ENCODE measurements around the gene DMRTC2. TPM values are rescaled to one million over a fixed set of nuclear protein-coding genes. Genes with fewer than 3 reads are reported as not detected.

DMRTC2 gene
- total and polyA plus RNA-seq, 3 donors from 2014 or later: 23.1 to 71.0 (median 55.3) TPM

- WGBS, 2 donors: 2% methylated on average over 17 to 52 of the region's 80 CpGs
- intact Hi-C loops (cut with DNase I; ENCODE audit: low total_unique reads): no loop called here
- H3K27ac ChIP-seq: peak within 1 kb of the TSS; percentile 48 to 75
- H3K27me3 ChIP-seq: no peaks in the 10 kb centered on the region
- no peaks in the 10 kb centered on the region for H3K36me3 ChIP-seq (ENCODE audit: low read depth, missing control alignments)
- TF ChIP-seq POLR2A (IDR thresholded peaks at IDR 0.05) (no peak), CTCF (IDR thresholded peaks at IDR 0.05) (no peak)
- peak; percentile 36 for DNase-seq
- H3K9me3 ChIP-seq: no peaks in the 10 kb centered on the region
- peak within 1 kb of the TSS; percentile 71 to 83 for H3K4me3 ChIP-seq
- H3K4me1 ChIP-seq: peaks cover 3% of the 10 kb centered on the region
Observed at GRCh38 chr19:41882568-41883462, 38.0 kb downstream of the DMRTC2 start, which contains the start of gene ARHGEF1. Gene ARHGEF1 (plus strand): TSS chr19:41883184. CDS start chr19:41888083, 4,899 bp downstream.

DNA sequence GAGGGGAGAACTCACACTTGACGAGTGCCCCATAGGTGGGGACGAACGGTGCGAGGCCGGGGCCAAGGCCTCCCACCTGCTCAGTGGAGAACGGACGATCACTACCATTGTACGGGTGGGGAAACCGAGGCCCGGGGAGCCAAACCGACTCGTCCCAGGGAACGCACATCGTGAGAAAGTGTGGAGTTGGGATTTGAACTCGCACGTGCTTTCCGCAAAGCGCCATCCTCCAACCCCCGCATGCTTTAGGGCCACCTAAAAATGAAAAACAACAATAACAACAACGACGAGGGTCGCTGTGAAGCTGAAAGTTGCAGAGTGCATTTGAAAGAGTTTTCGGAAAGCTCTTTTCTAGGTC lies 38.6 kb downstream of the DMRTC2 start:
- Histone ChIP-seq H3K9me3 (no peaks in the 10 kb centered on the region), H3K27me3 (no peaks in the 10 kb centered on the region), H3K4me3 (peak overlapping the region; percentile 71 to 83), H3K4me1 (peaks cover 3% of the 10 kb centered on the region), H3K27ac (peak overlapping the region; percentile 48 to 75), H3K36me3 (ENCODE audit: low read depth, missing control alignments) (no peaks in the 10 kb centered on the region)
- WGBS, 2 donors: 1% methylated on average over 17 to 23 of the region's 23 CpGs
- TF ChIP-seq POLR2A (IDR thresholded peaks at IDR 0.05) (no peak), CTCF (IDR thresholded peaks at IDR 0.05) (no peak)
- no peak for DNase-seq
- intact Hi-C loops (cut with DNase I; ENCODE audit: low total_unique reads): no loop called here

- peak; percentile 97 for DNase-seq
- no peak for TF ChIP-seq POLR2A (IDR thresholded peaks at IDR 0.05)
- peak in 1 of 3 experiments; percentile 11 for TF ChIP-seq CTCF (IDR thresholded peaks at IDR 0.05)
- Histone ChIP-seq H3K27ac (no peak overlapping the region), H3K27me3 (no peaks in the 10 kb centered on the region), H3K9me3 (no peaks in the 10 kb centered on the region), H3K4me1 (peaks cover 3% of the 10 kb centered on the region), H3K4me3 (peak overlapping the region; percentile 71 to 83), H3K36me3 (ENCODE audit: low read depth, missing control alignments) (no peaks in the 10 kb centered on the region)
- intact Hi-C loops (cut with DNase I; ENCODE audit: low total_unique reads): no loop called here
- 0% methylated on average over 12 to 65 of the region's 66 CpGs for WGBS, 2 donors
Observed at GRCh38 chr19:41883821-41884733, 39.2 kb downstream of the DMRTC2 start.

- no peak overlapping the region for H3K4me3 ChIP-seq
- WGBS, 2 donors: 69 to 72% methylated on average over 13 of the region's 13 CpGs
- TF ChIP-seq POLR2A (IDR thresholded peaks at IDR 0.05) (no peak), CTCF (IDR thresholded peaks at IDR 0.05) (no peak)
Observed at GRCh38 chr19:41886761-41887710, 42.2 kb downstream of the DMRTC2 start.

More at GRCh38 chr19:41886761-41887710, 42.2 kb downstream of the DMRTC2 start:
- Histone ChIP-seq H3K36me3 (ENCODE audit: low read depth, missing control alignments) (no peaks in the 10 kb centered on the region), H3K4me1 (peaks cover 3% of the 10 kb centered on the region), H3K27me3 (no peaks in the 10 kb centered on the region), H3K27ac (no peak overlapping the region), H3K9me3 (no peaks in the 10 kb centered on the region)
- DNase-seq: no peak
- intact Hi-C loops (cut with DNase I; ENCODE audit: low total_unique reads): no loop called here
